Activated CD4-positive, alpha-beta T cell treated with anti-CD3 and anti-CD28 coated beads, Interleukin-2, amount 50 U/mL, for 16 hours (primary cell): ENCODE data around the gene GKN1.

Source experiments
- DNase-seq: peaks from one replicate; pipeline ENCODE4 v3.0.0-alpha.2; 2020

The GKN1 gene

GRCh38 chr2:69010437-69011194 lies 36.2 kb downstream of the GKN1 start:
- DNase-seq: no peak

- no peak for DNase-seq
Measured at GRCh38 chr2:69011611-69012157, 37.2 kb downstream of the GKN1 start.

- peak; percentile 20 for DNase-seq
Measured at GRCh38 chr2:69012310-69013141, 38.1 kb downstream of the GKN1 start.

- DNase-seq: no peak
Measured at GRCh38 chr2:69013142-69013839, 38.9 kb downstream of the GKN1 start, which contains the start of gene ANTXR1. ANTXR1 (plus strand) TSS chr2:69013179; CDS start chr2:69013500, 321 bp downstream.

GRCh38 chr2:69013840-69014821 lies 39.7 kb downstream of the GKN1 start:
- peak; percentile 15 for DNase-seq

- no peak for DNase-seq
Measured at GRCh38 chr2:69017080-69017479, 42.6 kb downstream of the GKN1 start.

- DNase-seq: no peak
Measured at GRCh38 chr2:69017835-69018234, 43.4 kb downstream of the GKN1 start.

GRCh38 chr2:69018678-69019095 lies 44.3 kb downstream of the GKN1 start:
- no peak for DNase-seq

- DNase-seq: no peak
Measured at GRCh38 chr2:69020496-69021426, 46.3 kb downstream of the GKN1 start.

- DNase-seq: no peak
Measured at GRCh38 chr2:69021727-69022126, 47.3 kb downstream of the GKN1 start.

- no peak for DNase-seq
Measured at GRCh38 chr2:69022548-69022947, 48.1 kb downstream of the GKN1 start.

- no peak for DNase-seq
Measured at GRCh38 chr2:69023236-69023635, 48.8 kb downstream of the GKN1 start.

- peak; percentile 57 for DNase-seq
Measured at GRCh38 chr2:69026026-69026425, 51.6 kb downstream of the GKN1 start.

- no peak for DNase-seq
Measured at GRCh38 chr2:69026691-69027459, 52.4 kb downstream of the GKN1 start.
